IPS-20b (cell line): ENCODE data around the gene GRK6.

Experiments used
- H3K27ac ChIP-seq: one replicate; pipeline ENCODE4 v1.5.1; 2013; ENCODE audit warnings: low read length
- H3K27me3 ChIP-seq: 2 replicates; pipeline ENCODE4 v1.6.1; 2013; ENCODE audit warnings: mild to moderate bottlenecking, low read length, inconsistent platforms; ENCODE audit not compliant: insufficient read depth
- H3K36me3 ChIP-seq: 2 replicates; pipeline ENCODE4 v1.6.1; 2013; ENCODE audit warnings: low read depth, mild to moderate bottlenecking, inconsistent platforms, low read length, moderate library complexity; ENCODE audit not compliant: insufficient read depth
- H3K4me1 ChIP-seq: 2 replicates; pipeline ENCODE4 v1.6.1; 2013; ENCODE audit warnings: mild to moderate bottlenecking, control low read depth, inconsistent platforms, low read length, moderate library complexity; ENCODE audit not compliant: insufficient read depth
- H3K4me3 ChIP-seq: 2 replicates; pipeline ENCODE4 v1.5.1; 2013; ENCODE audit warnings: mild to moderate bottlenecking, low read length, inconsistent platforms
- H3K9ac ChIP-seq: 2 replicates; pipeline ENCODE4 v1.6.1; 2013; ENCODE audit warnings: low read depth, mild to moderate bottlenecking, inconsistent platforms, low read length, moderate library complexity
- H3K9me3 ChIP-seq: 2 replicates; pipeline ENCODE4 v1.6.1; 2013; ENCODE audit warnings: mild to moderate bottlenecking, low read depth, low read length, inconsistent platforms; ENCODE audit not compliant: insufficient read depth

GRK6 gene

DNA sequence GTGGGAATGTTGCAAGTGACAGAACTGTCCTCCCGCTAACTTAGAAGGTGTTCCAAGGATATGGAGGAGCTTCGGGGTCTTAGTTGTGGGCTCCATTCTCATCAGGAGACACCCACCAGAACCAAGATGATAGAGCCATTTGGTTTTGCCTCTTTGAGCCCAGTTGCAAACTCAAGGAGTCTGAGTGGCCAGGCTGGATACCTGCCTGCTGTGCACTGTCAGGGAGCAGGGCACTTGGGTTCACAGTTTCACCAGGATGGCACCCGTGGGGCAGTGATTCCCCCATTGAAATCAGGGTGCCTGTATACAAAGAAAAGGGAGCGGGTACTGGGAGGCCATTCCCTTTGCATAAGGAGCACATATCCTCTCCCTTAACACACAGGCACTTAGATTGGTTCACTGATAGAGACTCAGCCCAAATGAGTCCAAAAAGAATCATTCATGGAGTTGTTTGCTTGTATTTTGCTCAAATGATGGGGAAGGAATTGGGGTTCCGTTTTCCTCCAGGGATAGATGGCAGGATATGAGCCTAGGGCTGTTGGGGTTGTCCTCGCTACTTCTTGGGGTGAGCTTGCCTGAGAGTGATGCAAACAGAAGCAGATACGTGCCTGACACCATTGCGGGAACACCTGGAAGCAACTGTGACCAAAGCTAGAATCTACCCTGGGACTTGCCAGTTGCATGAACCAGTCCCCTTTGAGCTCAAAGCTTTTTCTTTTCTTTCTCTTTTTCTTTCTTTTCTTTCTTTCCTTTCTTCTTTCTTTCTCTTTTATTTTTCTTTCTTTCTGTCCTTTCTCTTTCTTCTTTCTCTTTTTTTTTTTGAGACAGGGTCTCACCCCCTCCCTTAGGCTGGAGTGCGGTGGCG lies 18.8 kb downstream of the GRK6 start:
- peak overlapping the region; percentile 67; the same call in 1 of the 2 replicates for H3K4me3 ChIP-seq
- peak overlapping the region; percentile 74; the same call in 1 of the 2 replicates for H3K9ac ChIP-seq
- no peaks in the 10 kb centered on the region for H3K9me3 ChIP-seq
- H3K27ac ChIP-seq: no peak overlapping the region
- peaks cover 45% of the 10 kb centered on the region for H3K27me3 ChIP-seq
- H3K36me3 ChIP-seq: no peaks in the 10 kb centered on the region
- peaks cover 6% of the 10 kb centered on the region; the same call in 1 of the 2 replicates for H3K4me1 ChIP-seq

DNA sequence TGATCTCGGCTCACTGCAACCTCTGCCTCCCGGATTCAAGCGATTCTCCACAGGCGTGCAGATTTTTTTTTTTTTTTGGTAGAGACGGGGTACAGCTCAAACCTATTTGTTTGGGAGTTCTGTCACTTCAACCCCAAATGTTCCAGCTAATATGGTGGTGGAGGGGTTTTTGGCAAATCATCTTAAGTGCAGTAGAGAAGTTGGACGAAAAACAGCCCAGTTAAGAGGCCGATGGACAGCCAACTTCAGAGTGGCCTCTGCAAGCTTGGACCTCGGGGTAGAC lies 19.4 kb downstream of the GRK6 start:
- Histone ChIP-seq H3K4me3 (peak overlapping the region; percentile 67), H3K9me3 (no peaks in the 10 kb centered on the region), H3K27me3 (peaks cover 45% of the 10 kb centered on the region), H3K27ac (no peak overlapping the region), H3K36me3 (no peaks in the 10 kb centered on the region), H3K4me1 (peaks cover 6% of the 10 kb centered on the region; the same call in 1 of the 2 replicates), H3K9ac (peak overlapping the region; percentile 74; the same call in 1 of the 2 replicates)

- peaks cover 45% of the 10 kb centered on the region for H3K27me3 ChIP-seq
- H3K4me1 ChIP-seq: peaks cover 6% of the 10 kb centered on the region; the same call in 1 of the 2 replicates
- peak within 1 kb of the TSS; percentile 74 for H3K9ac ChIP-seq
- H3K36me3 ChIP-seq: no peaks in the 10 kb centered on the region
- no peaks in the 10 kb centered on the region for H3K9me3 ChIP-seq
- H3K27ac ChIP-seq: no peak within 1 kb of the TSS
- H3K4me3 ChIP-seq: peak within 1 kb of the TSS; percentile 67
Observed at GRCh38 chr5:177446200-177447065, 20.0 kb downstream of the GRK6 start, which contains the start of gene PRR7. Gene PRR7 (plus strand): TSS chr5:177446814. CDS start chr5:177455068, 8,254 bp downstream.

GRCh38 chr5:177447066-177447610 lies 20.7 kb downstream of the GRK6 start:
- peak overlapping the region; percentile 65; the same call in 1 of the 2 replicates for H3K9ac ChIP-seq
- no peaks in the 10 kb centered on the region for H3K9me3 ChIP-seq
- H3K27ac ChIP-seq: no peak overlapping the region
- peaks cover 45% of the 10 kb centered on the region for H3K27me3 ChIP-seq
- no peaks in the 10 kb centered on the region for H3K36me3 ChIP-seq
- H3K4me3 ChIP-seq: peak overlapping the region; percentile 67; the same call in 1 of the 2 replicates
- peaks cover 6% of the 10 kb centered on the region; the same call in 1 of the 2 replicates for H3K4me1 ChIP-seq

DNA sequence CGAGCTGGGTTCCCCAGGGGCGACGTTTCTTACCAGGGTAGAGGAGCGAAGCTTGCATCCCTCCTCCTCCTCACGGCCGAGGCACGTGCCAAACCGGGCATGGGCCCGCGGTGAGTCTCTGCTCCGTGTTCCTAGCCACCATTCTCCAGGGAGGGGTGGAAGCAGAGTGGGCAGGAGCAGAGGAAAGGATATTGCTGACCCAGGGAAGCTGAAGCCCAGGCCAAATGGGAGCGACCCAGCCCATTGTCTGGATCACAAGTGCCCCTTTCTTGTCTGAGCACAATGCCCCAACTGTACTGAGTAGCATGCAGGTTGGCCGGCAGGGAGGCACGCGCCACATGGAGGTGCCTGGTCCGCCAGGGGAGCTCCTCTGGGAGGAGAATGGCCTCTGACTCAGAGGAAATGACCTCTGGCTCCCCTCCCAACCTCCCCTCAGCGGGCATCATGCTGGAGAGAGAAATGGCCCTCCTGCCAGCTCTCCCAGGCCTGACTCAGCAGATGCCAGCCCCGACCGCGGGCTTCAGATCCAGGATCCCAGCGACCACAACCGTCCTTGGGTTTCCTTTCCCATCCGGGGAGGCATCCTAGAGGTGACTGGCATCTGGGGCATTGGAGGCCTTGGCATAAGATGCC lies 21.3 kb downstream of the GRK6 start:
- Histone ChIP-seq H3K4me3 (peak overlapping the region; percentile 63), H3K27me3 (peaks cover 45% of the 10 kb centered on the region), H3K9ac (peak overlapping the region; percentile 65; the same call in 1 of the 2 replicates), H3K4me1 (peaks cover 6% of the 10 kb centered on the region; the same call in 1 of the 2 replicates), H3K9me3 (no peaks in the 10 kb centered on the region), H3K36me3 (no peaks in the 10 kb centered on the region), H3K27ac (no peak overlapping the region)

DNA sequence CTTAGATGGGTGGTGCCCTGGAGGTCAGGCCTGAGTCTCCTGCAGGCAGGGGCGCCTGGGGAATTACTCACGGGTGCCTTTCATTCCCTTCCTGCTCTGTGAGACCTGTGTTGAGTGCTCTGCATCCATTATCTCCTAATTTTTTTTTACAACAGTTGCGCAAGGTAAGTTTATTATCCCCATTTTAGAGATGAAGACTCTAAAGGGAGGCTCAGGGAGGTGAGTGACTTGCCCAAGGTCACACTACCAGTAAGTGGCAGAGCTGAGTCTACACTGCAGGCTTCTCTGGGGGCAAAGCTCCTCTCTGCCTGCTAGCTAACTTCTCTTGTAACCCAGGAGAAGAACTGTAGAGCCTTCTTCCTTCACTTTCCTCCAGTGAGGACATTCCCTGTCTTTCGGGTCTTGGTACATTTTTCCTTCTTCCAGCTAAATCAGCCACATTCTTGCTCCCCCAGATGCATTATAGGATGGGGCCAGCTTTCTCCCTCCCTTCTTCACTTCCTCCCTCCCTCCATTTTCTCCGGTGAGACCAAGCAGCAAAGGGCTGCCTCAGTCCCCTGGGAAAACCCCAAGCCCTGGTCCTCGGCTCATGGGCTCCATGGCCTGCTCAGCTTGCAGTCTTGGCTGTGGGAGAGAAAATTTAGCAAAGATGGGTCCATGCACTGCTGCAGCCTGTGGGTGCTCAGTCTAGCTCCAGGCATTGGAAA lies 21.9 kb downstream of the GRK6 start:
- Histone ChIP-seq H3K36me3 (no peaks in the 10 kb centered on the region), H3K9ac (peak overlapping the region; percentile 65; the same call in 1 of the 2 replicates), H3K4me3 (peak overlapping the region; percentile 63; the same call in 1 of the 2 replicates), H3K9me3 (no peaks in the 10 kb centered on the region), H3K27me3 (peaks cover 50% of the 10 kb centered on the region), H3K4me1 (peaks cover 6% of the 10 kb centered on the region; the same call in 1 of the 2 replicates), H3K27ac (no peak overlapping the region)

DNA sequence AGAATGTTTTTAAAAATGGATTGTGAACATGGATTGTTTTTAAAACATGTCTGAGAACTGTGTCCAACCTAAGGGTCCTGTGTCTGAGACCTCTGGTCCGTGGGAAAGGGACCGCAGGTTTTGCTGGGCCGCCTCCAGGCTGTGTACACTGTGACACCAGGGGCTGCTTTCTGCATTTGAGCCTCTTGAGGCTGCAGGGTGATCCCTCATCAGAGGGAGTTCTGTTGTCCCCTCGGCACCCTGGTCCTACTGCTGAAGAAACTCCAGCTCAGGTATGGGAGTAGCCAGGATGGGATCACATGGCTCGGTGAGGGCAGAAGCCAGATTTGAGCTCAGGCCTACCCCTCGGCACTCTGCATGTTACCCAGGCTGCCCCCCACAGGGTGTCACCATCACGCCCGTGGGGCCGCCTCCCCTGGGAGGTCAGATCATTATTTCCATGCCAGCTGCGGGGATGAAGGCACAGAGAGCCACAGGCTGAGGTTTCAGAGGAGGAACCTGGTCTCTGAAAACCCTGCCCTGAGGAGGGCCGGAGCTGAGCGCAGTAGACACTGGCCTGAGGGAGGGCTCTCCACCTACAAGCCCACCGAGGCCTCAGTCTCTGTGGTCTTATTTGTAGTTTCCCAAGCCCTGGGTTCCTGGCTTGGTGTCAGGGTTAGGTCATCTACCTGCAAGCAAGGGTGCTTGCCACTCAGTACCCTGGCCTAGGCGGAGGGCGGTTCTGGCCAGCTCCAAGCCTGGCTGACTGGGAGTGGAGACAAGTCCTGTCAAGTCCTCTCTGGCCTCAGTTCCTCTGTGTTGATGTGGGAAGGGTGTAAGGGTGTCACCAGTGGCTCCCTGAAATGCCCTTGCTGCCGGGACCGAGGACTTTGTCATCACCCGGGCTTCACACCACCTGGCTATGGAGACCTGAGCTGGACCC lies 22.9 kb downstream of the GRK6 start:
- no peaks in the 10 kb centered on the region for H3K36me3 ChIP-seq
- no peak overlapping the region for H3K4me3 ChIP-seq
- H3K27me3 ChIP-seq: peaks cover 54% of the 10 kb centered on the region
- no peak overlapping the region for H3K27ac ChIP-seq
- H3K4me1 ChIP-seq: peaks cover 6% of the 10 kb centered on the region; the same call in 1 of the 2 replicates
- H3K9ac ChIP-seq: no peak overlapping the region
- no peaks in the 10 kb centered on the region for H3K9me3 ChIP-seq

GRCh38 chr5:177450667-177451424 lies 24.4 kb downstream of the GRK6 start:
- Histone ChIP-seq H3K27ac (no peak overlapping the region), H3K9ac (no peak overlapping the region), H3K4me1 (peaks cover 6% of the 10 kb centered on the region; the same call in 1 of the 2 replicates), H3K4me3 (no peak overlapping the region), H3K9me3 (no peaks in the 10 kb centered on the region), H3K36me3 (no peaks in the 10 kb centered on the region), H3K27me3 (peaks cover 39% of the 10 kb centered on the region)

DNA sequence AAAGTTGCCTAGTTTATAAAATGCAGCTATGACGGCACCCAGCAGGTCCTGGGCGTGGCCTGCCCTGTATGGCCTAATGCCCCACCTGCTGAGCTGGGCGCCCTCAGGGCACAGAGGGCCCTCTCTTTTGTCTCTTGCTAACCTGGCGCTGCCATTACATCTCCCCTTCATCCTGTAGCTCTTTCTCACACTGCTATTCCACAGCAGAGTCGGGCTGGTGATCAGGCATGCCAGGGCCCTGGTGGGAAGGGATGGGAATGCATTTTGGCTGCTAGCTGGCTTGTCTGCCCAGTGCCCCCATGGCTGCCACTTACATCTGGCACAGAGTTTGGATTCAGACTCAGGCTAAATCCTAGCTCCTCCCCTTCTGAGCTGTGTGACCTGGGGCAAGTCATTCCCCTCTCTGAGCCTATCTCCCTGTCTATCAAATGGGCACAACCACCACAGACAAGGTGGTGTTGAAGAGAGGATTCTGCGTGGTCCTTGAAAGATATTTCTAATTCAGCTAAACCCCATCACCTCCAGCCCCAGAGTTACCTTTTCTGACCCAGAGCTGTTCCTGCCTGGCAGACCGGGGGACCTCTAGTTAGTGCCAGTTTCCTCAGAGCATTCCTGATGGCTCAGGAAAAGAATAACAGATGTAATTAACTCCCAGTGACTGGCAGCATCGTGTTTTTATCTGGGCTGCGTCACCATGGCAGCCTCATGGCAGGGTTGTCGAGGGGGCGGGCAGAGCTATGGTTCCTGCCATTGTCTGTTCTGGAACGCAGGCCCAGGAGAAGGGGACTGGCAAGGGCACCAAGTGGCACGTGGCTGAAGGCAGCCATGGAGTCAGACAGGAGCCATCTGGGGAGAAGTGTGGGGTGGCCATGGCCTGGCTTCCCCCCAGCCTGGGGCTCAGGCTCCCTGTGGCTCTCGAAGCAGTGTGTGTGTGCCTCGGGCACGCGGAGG lies 26.5 kb downstream of the GRK6 start:
- Histone ChIP-seq H3K27ac (no peak overlapping the region), H3K4me1 (peaks cover 10% of the 10 kb centered on the region; the same call in 1 of the 2 replicates), H3K9me3 (no peaks in the 10 kb centered on the region), H3K4me3 (no peak overlapping the region), H3K36me3 (peaks cover 12% of the 10 kb centered on the region), H3K27me3 (peaks cover 29% of the 10 kb centered on the region), H3K9ac (no peak overlapping the region)
